CMK (cell line): ENCODE measurements around the gene CABCOCO1.

Experiments
- DNase-seq: peaks from one replicate; pipeline ENCODE4 v3.0.0-alpha.2; 2010; ENCODE audit warnings: low read depth

CABCOCO1 gene

GRCh38 chr10:61757525-61758397, 95.0 kb downstream of the CABCOCO1 start:
- no peak for DNase-seq

GRCh38 chr10:61758433-61758832, 95.7 kb downstream of the CABCOCO1 start:
- no peak for DNase-seq

GRCh38 chr10:61759751-61760150, 97.0 kb downstream of the CABCOCO1 start:
- no peak for DNase-seq

- DNase-seq = no peak
Measured at GRCh38 chr10:61760943-61761824, 98.5 kb downstream of the CABCOCO1 start.

GRCh38 chr10:61761825-61762217, 99.1 kb downstream of the CABCOCO1 start:
- DNase-seq = no peak

- no peak for DNase-seq
Measured at GRCh38 chr10:61763778-61764177, 101.0 kb downstream of the CABCOCO1 start.

GRCh38 chr10:61764486-61764885, 101.8 kb downstream of the CABCOCO1 start:
- no peak for DNase-seq

GRCh38 chr10:61765176-61766087, 102.7 kb downstream of the CABCOCO1 start:
- DNase-seq = peak; percentile 96

GRCh38 chr10:61766927-61767326, 104.2 kb downstream of the CABCOCO1 start:
- no peak for DNase-seq

- no peak for DNase-seq
Measured at GRCh38 chr10:61774031-61774430, 111.3 kb downstream of the CABCOCO1 start.

GRCh38 chr10:61775111-61775510, 112.4 kb downstream of the CABCOCO1 start:
- no peak for DNase-seq

GRCh38 chr10:61776615-61777266, 114.0 kb downstream of the CABCOCO1 start:
- DNase-seq = no peak

GRCh38 chr10:61778137-61778536, 115.4 kb downstream of the CABCOCO1 start:
- DNase-seq = no peak

- no peak for DNase-seq
Measured at GRCh38 chr10:61779276-61779675, 116.5 kb downstream of the CABCOCO1 start.

- no peak for DNase-seq
Measured at GRCh38 chr10:61779950-61780659, 117.4 kb downstream of the CABCOCO1 start.

GRCh38 chr10:61780732-61781131, 118.0 kb downstream of the CABCOCO1 start:
- no peak for DNase-seq

GRCh38 chr10:61781969-61782403, 119.3 kb downstream of the CABCOCO1 start:
- DNase-seq = no peak

- DNase-seq = no peak
Measured at GRCh38 chr10:61784354-61785133, 121.8 kb downstream of the CABCOCO1 start.

GRCh38 chr10:61785473-61786105, 122.9 kb downstream of the CABCOCO1 start:
- no peak for DNase-seq
